ENCODE measurements around the gene CDC14B.
"Not testable (repeated sequence)": the region's sequence is repeated elsewhere in the genome, so short reads cannot be mapped to it uniquely, and the experiment has no call there.

DNA sequence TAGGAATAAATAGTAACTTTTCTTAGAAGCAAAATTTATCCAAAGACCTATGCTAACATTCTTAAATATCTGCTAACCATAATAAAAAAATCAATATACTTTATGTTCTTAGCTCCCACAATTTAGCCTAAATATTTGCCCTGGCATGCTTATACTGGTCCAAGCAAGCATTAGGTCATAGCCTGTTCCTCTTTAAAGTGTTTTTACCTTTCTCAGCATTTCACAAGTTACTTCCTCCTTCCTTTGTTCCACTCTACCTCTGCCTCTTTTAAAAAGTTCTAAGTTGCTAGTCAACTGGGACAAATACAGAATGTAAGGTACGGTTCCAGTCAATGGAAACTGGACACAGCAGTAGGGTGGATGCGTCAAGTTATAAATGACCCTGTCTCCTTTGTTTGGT, 37.4 kb downstream of the CDC14B start:
- TF ChIP-seq, protein P1, sequence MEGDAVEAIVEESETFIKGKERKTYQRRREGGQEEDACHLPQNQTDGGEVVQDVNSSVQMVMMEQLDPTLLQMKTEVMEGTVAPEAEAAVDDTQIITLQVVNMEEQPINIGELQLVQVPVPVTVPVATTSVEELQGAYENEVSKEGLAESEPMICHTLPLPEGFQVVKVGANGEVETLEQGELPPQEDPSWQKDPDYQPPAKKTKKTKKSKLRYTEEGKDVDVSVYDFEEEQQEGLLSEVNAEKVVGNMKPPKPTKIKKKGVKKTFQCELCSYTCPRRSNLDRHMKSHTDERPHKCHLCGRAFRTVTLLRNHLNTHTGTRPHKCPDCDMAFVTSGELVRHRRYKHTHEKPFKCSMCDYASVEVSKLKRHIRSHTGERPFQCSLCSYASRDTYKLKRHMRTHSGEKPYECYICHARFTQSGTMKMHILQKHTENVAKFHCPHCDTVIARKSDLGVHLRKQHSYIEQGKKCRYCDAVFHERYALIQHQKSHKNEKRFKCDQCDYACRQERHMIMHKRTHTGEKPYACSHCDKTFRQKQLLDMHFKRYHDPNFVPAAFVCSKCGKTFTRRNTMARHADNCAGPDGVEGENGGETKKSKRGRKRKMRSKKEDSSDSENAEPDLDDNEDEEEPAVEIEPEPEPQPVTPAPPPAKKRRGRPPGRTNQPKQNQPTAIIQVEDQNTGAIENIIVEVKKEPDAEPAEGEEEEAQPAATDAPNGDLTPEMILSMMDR (conservative IDR thresholded peaks at IDR 0.05; ENCODE audit: low read length) = not testable (repeated sequence)
- TF ChIP-seq EZH2phosphoT487 (IDR thresholded peaks at IDR 0.05; ENCODE audit: borderline replicate concordance) = not testable (repeated sequence)

All from Loucy (cell line).